Caco-2 (cell line): ENCODE results near the gene ATP7A. TPM values are rescaled to one million over a fixed set of nuclear protein-coding genes. Genes with fewer than 3 reads are reported as not detected.
"Not testable (repeated sequence)": the region's sequence is repeated elsewhere in the genome, so short reads cannot be mapped to it uniquely, and the experiment has no call there.

ENCODE experiments used
- Bru-seq: library from RNA; stranded (reverse); fragments of 400-500 nt; gene quantifications from one replicate; lab custom pipeline; 2021; lab: Mats Ljungman, UMichigan
- BruChase-seq, 2 experiments: library from RNA; stranded (reverse); fragments of 400-500 nt; gene quantifications; one replicate each; lab custom pipeline; 2021; lab: Mats Ljungman, UMichigan
- BruUV-seq: library from RNA; stranded (reverse); fragments of 400-500 nt; replicated peaks from 2 replicates; lab custom pipeline; 2021; lab: Mats Ljungman, UMichigan
- CTCF ChIA-PET: fragments of 300-600 bp; sonication (Branson Sonifier 250); formaldehyde crosslinking; loops from one replicate; lab custom pipeline; 2022; ENCODE audit warnings: antibody characterized with exemption; lab: Charles Lee
- POLR2A ChIA-PET: fragments of 300-600 bp; sonication (Branson Sonifier 250); formaldehyde crosslinking; loops from one replicate; lab custom pipeline; 2022; ENCODE audit warnings: antibody characterized with exemption; lab: Charles Lee
- DNase-seq, 2 experiments: peaks; one replicate each; pipeline versions ENCODE4 v3.0.0 to v3.0.0-alpha.2; 2020 to 2022
- H3K27me3 ChIP-seq: replicated peaks from 2 replicates; pipeline ENCODE4 v1.6.0; 2011; ENCODE audit warnings: low read length; ENCODE audit not compliant: control insufficient read depth, insufficient read depth
- H3K36me3 ChIP-seq: 2 replicates; pipeline ENCODE4 v1.5.1; 2011; ENCODE audit warnings: low read length; ENCODE audit not compliant: control insufficient read depth, insufficient read depth
- H3K4me1 ChIP-seq: fragments of 250-450 bp; sonication (Bioruptor Pico); 2 replicates; pipeline ENCODE4 v1.5.1; 2020; ENCODE audit warnings: mild to moderate bottlenecking
- H3K4me3 ChIP-seq: 2 replicates; pipeline ENCODE4 v1.5.1; 2011; ENCODE audit warnings: low read depth, mild to moderate bottlenecking, control low read depth, low read length
- H3K9me3 ChIP-seq: fragments of 250-450 bp; sonication (Bioruptor Pico); 2 replicates; pipeline ENCODE4 v1.5.1; 2020; ENCODE audit warnings: mild to moderate bottlenecking, moderate library complexity
- H3K27ac Mint-ChIP-seq: one replicate; pipeline ENCODE4 v1.8.0; 2022; ENCODE audit warnings: mixed read lengths; ENCODE audit not compliant: unreplicated experiment
- H3K27me3 Mint-ChIP-seq: one replicate; pipeline ENCODE4 v1.8.0; 2022; ENCODE audit warnings: mixed read lengths; ENCODE audit not compliant: insufficient read depth, unreplicated experiment
- H3K36me3 Mint-ChIP-seq: one replicate; pipeline ENCODE4 v1.8.0; 2022; ENCODE audit warnings: mild to moderate bottlenecking, mixed read lengths; ENCODE audit not compliant: insufficient read depth, unreplicated experiment
- H3K4me1 Mint-ChIP-seq: one replicate; pipeline ENCODE4 v1.8.0; 2022; ENCODE audit warnings: low read depth, mixed read lengths; ENCODE audit not compliant: unreplicated experiment
- H3K4me3 Mint-ChIP-seq: one replicate; pipeline ENCODE4 v1.8.0; 2022; ENCODE audit warnings: mild to moderate bottlenecking, moderate library complexity, mixed read lengths; ENCODE audit not compliant: unreplicated experiment
- H3K9me3 Mint-ChIP-seq: one replicate; pipeline ENCODE4 v1.8.0; 2022; ENCODE audit warnings: mixed read lengths; ENCODE audit not compliant: unreplicated experiment
- intact Hi-C: fragments of 100-400 bp; cut with micrococcal nuclease; formaldehyde crosslinking; loops from one replicate; pipeline ENCODE4 v1.10.0; 2022; ENCODE audit not compliant: unreplicated experiment
- long read RNA-seq: library from polyadenylated mRNA; stranded (forward); transcript quantifications from one replicate; pipeline ENCODE4 v2.0.0, GENCODE V29; 2022
- total RNA-seq: library from RNA; stranded (reverse); gene quantifications from 2 replicates; pipeline ENCODE4 v1.2.3, GENCODE V29; 2022
- TF ChIP-seq, protein P1 (sequence below), 2 experiments: fragments of 200-600 bp in 1 of 2; IDR thresholded peaks; 1 replicate in 1 of 2; 2 replicates in 1 of 2; pipeline versions ENCODE4 v1.5.1 to v1.8.0; 2011 to 2022; ENCODE audit warnings: antibody characterized with exemption in 1 of 2, control low read depth in 1 of 2, inconsistent platforms in 1 of 2, low read depth in 1 of 2, low read length in 1 of 2, mild to moderate bottlenecking in 1 of 2, moderate library complexity in 1 of 2; ENCODE audit not compliant: insufficient read depth in 1 of 2, severe bottlenecking in 1 of 2, unreplicated experiment in 1 of 2

ATP7A gene
- total RNA-seq: 3.1 and 3.6 TPM in 2 replicates
- Bru-seq, nascent RNA: percentile 48 among the genes with signal in this experiment
- percentile 67 among the genes with signal in this experiment for BruChase-seq, experiment 1, labeled RNA remaining after a 2-hour chase
- percentile 81 among the genes with signal in this experiment for BruChase-seq, experiment 2, labeled RNA remaining after a 6-hour chase
- long read RNA-seq, full-length matches to known transcripts: 1 of 1 reads
- long read RNA-seq, partial matches to known transcripts: 0 of 1 reads
- long read RNA-seq, other reads (novel, unspliced or antisense): 0 of 1 reads

DNA sequence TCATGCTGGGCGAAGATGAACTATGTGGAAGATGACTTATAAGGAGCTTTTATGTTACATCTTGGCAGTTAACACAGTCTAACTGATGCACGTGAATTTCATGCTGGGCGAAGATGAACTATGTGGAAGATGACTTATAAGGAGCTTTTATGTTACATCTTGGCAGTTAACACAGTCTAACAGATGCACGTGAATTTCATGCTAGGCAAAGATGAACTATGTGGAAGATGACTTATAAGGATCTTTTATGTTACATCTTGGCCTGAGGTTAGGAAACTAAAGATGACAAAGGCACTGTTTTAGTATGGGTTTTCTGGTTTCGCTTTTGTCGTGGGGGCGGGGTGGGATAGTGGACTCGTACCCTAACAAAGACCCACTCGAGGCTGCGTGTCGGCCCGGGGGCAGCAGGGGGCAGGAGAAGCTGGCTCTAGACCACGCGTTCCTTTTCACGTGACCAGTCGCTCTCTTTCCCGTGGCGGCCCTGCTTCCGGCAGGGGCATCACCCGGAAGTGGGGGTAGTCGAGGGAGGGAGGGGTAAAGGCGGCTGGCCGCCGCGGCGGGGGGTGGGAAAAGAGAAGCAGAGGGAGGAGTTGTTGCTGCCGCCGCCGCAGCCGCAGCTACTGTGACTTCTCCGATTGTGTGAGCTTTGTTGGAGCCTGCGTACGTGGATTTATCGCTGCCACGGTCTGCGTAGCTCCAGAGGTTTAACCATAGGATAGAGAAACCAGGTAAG is at the start of gene ATP7A:
Gene ATP7A, plus strand, starts transcription at position 586 of the 733 bp plus-strand sequence. CDS start 60,949 bp downstream, outside the sequence.
- intact Hi-C loops: loop anchor here (1.0 to 5.0 kb wide), 4 partner anchors 11 to 192 kb away; partner anchors contain the start of genes COX7B and PGK1

DNA sequence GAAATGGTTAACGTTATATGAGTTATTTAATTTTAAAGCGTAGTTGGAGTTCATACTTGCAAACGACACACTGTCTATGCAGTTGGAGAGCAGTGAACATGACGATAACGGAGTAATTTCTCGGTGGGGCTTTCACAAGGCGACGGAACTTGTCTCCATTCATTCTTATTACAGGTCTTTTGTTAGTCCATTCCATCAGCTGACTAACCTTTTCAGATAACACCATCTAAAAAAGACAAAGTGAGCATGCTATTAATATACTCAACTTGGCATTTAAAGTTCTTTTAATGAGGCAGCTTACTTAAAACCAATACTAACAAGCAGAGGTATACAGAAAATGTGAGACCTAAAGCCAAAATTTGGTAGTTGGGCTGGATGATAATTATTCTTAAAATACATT is 35.1 kb upstream of the ATP7A start:
- intact Hi-C loops: no loop called here
- Histone ChIP-seq H3K4me1 (no peaks in the 10 kb centered on the region), H3K4me3 (no peak overlapping the region), H3K36me3 (no peaks in the 10 kb centered on the region), H3K9me3 (no peaks in the 10 kb centered on the region), H3K27me3 (no peaks in the 10 kb centered on the region)
- BruUV-seq: no TSS peak
- Mint-ChIP-seq H3K9me3 (no peaks in the 10 kb centered on the region), H3K36me3 (peaks cover 20% of the 10 kb centered on the region), H3K27me3 (no peaks in the 10 kb centered on the region), H3K4me1 (no peaks in the 10 kb centered on the region), H3K27ac (no peak overlapping the region), H3K4me3 (no peak overlapping the region)
- POLR2A ChIA-PET: no interaction called here
- TF ChIP-seq, protein P1, sequence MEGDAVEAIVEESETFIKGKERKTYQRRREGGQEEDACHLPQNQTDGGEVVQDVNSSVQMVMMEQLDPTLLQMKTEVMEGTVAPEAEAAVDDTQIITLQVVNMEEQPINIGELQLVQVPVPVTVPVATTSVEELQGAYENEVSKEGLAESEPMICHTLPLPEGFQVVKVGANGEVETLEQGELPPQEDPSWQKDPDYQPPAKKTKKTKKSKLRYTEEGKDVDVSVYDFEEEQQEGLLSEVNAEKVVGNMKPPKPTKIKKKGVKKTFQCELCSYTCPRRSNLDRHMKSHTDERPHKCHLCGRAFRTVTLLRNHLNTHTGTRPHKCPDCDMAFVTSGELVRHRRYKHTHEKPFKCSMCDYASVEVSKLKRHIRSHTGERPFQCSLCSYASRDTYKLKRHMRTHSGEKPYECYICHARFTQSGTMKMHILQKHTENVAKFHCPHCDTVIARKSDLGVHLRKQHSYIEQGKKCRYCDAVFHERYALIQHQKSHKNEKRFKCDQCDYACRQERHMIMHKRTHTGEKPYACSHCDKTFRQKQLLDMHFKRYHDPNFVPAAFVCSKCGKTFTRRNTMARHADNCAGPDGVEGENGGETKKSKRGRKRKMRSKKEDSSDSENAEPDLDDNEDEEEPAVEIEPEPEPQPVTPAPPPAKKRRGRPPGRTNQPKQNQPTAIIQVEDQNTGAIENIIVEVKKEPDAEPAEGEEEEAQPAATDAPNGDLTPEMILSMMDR (IDR thresholded peaks at IDR 0.05; ENCODE audit: insufficient read depth in 1 of 2, low read depth in 1 of 2, low read length in 1 of 2, severe bottlenecking in 1 of 2, unreplicated experiment in 1 of 2): no peak
- DNase-seq: no peak
- CTCF ChIA-PET: no interaction called here

More for the DNA sequence above, at the start of gene ATP7A:
- no peaks in the 10 kb centered on the region for H3K27me3 Mint-ChIP-seq
- no peaks in the 10 kb centered on the region for H3K36me3 ChIP-seq
- H3K27ac Mint-ChIP-seq: peak within 1 kb of the TSS; percentile 90
- H3K36me3 Mint-ChIP-seq: peaks cover under 1% of the 10 kb centered on the region
- H3K4me1 Mint-ChIP-seq: no peaks in the 10 kb centered on the region
- no peaks in the 10 kb centered on the region for H3K9me3 ChIP-seq
- TF ChIP-seq, protein P1 (IDR thresholded peaks at IDR 0.05; ENCODE audit: insufficient read depth in 1 of 2, low read depth in 1 of 2, low read length in 1 of 2, severe bottlenecking in 1 of 2, unreplicated experiment in 1 of 2): peak; percentile 36 to 71
- ChIA-PET CTCF (interaction anchor here (0.6 to 1.6 kb wide), 4 partner anchors 11 to 119 kb away, joined by 3 to 8 read pairs (median 4); partner anchors contain the start of gene COX7B), POLR2A (interaction anchor here (1.2 kb wide), 1 partner anchor 11 kb away, joined by 12 read pairs; the partner anchor contains the start of gene COX7B)
- peak within 1 kb of the TSS; percentile 94 for H3K4me3 Mint-ChIP-seq
- BruUV-seq: no TSS peak
- H3K4me1 ChIP-seq: no peaks in the 10 kb centered on the region
- H3K9me3 Mint-ChIP-seq: no peaks in the 10 kb centered on the region
- DNase-seq: peak; percentile 88 to 92
- H3K4me3 ChIP-seq: peak within 1 kb of the TSS; percentile 65
- H3K27me3 ChIP-seq: no peaks in the 10 kb centered on the region

DNA sequence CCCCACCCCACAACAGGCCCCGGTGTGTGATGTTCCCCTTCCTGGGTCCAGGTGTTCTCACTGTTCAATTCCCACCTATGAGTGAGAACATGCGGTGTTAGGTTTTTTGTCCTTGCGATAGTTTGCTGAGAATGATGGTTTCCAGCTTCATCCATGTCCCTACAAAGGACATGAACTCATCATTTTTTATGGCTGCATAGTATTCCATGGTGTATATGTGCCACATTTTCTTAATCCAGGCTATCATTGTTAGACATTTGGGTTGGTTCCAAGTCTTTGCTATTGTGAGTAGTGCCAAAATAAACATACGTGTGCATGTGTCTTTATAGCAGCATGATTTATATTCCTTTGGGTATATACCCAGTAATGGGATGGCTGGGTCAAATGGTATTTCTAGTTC is 29.1 kb upstream of the ATP7A start:
- H3K4me3 ChIP-seq, H3K27me3 ChIP-seq, H3K9me3 Mint-ChIP-seq, H3K4me3 Mint-ChIP-seq, H3K4me1 ChIP-seq, intact Hi-C loops, DNase-seq, H3K9me3 ChIP-seq, H3K27me3 Mint-ChIP-seq, H3K36me3 Mint-ChIP-seq, POLR2A ChIA-PET, H3K27ac Mint-ChIP-seq, H3K4me1 Mint-ChIP-seq, H3K36me3 ChIP-seq, CTCF ChIA-PET: not testable (repeated sequence)
- TSS peak; percentile 16 for BruUV-seq
